GM04504 (cell line): ENCODE results near the gene PIGC.

Experiments used
- DNase-seq: peaks from one replicate; pipeline ENCODE4 v3.0.0-alpha.2; 2012; ENCODE audit warnings: low read depth

PIGC gene

GRCh38 chr1:172429331-172430127 is 14.3 kb downstream of the PIGC start:
- DNase-seq: peak; percentile 41

GRCh38 chr1:172427191-172427590 is 16.7 kb downstream of the PIGC start:
- DNase-seq: no peak

GRCh38 chr1:172425339-172425738 is 18.5 kb downstream of the PIGC start:
- DNase-seq: no peak

- DNase-seq: no peak
These were observed 20.5 kb downstream of the PIGC start for GRCh38 chr1:172423336-172423735.

GRCh38 chr1:172421974-172422604 is 21.8 kb downstream of the PIGC start:
- DNase-seq: no peak

GRCh38 chr1:172420385-172420784 is 23.5 kb downstream of the PIGC start, which contains the start of gene C1orf105:
TSS of gene C1orf105 (plus strand) at chr1:172420685. CDS start at chr1:172420886, 201 bp downstream.
- no peak for DNase-seq

- no peak for DNase-seq
These were observed 26.3 kb downstream of the PIGC start for GRCh38 chr1:172417557-172417956.

- DNase-seq: no peak
These were observed 27.3 kb downstream of the PIGC start for GRCh38 chr1:172416496-172417035.

- DNase-seq: no peak
These were observed 29.5 kb downstream of the PIGC start for GRCh38 chr1:172414331-172414730.

GRCh38 chr1:172411791-172412338 is 32.0 kb downstream of the PIGC start:
- DNase-seq: no peak

- no peak for DNase-seq
These were observed 33.8 kb downstream of the PIGC start for GRCh38 chr1:172410027-172410426.

- DNase-seq: no peak
These were observed 34.9 kb downstream of the PIGC start for GRCh38 chr1:172408958-172409357.

GRCh38 chr1:172406968-172407367 is 36.9 kb downstream of the PIGC start:
- DNase-seq: no peak

- no peak for DNase-seq
These were observed 38.0 kb downstream of the PIGC start for GRCh38 chr1:172405912-172406311.

- DNase-seq: no peak
These were observed 39.7 kb downstream of the PIGC start for GRCh38 chr1:172404121-172404520.

GRCh38 chr1:172402878-172403569 is 40.8 kb downstream of the PIGC start:
- no peak for DNase-seq

- no peak for DNase-seq
These were observed 42.0 kb downstream of the PIGC start for GRCh38 chr1:172401892-172402291.

GRCh38 chr1:172401477-172401876 is 42.4 kb downstream of the PIGC start:
- no peak for DNase-seq

- DNase-seq: no peak
These were observed 43.2 kb downstream of the PIGC start for GRCh38 chr1:172400722-172401105.

GRCh38 chr1:172399756-172400721 is 43.8 kb downstream of the PIGC start:
- DNase-seq: no peak
